GM21717 (cell line): Measurements from ENCODE around the gene CACNB4.

ENCODE experiments used
- ATAC-seq: cut with Tn5 transposase; IDR thresholded peaks from one replicate; pipeline ENCODE4 v1.9.1; 2021; ENCODE audit warnings: mild to moderate bottlenecking, moderate library complexity; ENCODE audit not compliant: unreplicated experiment

Gene CACNB4

GRCh38 chr2:152089238-152089637, 9.6 kb downstream of the CACNB4 start:
- no peak for ATAC-seq

DNA sequence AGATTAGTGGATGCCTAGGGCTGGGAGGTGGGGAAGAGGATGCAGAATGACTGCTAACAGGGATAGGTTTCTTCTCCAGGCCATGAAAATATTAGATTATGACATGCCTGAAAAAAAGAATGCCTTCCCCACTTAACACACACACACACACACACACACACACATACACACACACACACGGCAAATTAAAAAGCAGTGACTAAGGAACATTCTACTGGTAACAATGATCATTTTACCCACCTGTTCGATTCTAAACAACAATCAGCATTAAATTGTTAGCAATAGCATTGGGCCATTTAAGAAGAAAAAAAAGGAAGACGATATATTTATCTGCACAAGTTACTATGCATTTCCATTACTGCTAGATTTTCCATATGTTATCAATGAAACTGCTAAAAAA, 10.8 kb downstream of the CACNB4 start:
- ATAC-seq: no peak

DNA sequence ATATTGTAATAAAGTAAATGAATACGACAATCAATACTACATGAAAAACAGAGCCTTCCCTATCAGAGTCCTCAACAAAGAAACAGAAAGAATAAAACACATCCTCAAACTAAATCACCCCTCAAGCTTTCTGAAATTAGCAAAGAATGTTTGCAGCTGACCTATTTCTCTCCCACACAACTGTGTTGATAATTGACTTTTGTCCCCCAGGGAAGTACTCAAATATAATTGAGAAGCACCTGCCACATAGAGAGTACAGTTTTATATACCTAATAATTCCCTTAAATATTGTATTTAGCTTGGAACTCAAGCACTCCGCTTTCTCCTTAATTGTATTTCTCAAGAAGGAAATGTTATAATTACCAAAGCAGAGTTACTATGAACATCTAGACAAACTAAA, 12.6 kb downstream of the CACNB4 start:
- ATAC-seq: no peak

DNA sequence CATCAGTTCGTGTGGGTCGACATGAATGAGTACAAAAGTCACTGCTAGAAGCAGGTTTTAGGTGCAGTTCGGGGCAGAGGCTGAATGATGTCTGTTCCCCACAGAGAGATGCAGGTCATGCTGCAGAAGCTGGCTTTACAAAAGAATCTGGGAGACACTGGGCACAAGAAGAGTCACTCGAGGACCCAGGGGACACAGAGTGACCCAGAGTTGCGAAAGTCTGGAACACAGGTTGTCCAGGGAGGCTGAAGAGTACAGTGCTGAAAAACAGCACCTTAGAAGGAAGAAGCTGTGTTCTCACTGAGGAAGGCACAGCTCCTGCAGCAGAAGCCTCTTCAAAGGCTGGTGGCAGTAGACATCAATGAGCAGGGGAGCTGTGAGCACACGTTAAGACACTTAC, 14.8 kb downstream of the CACNB4 start:
- ATAC-seq: no peak

DNA sequence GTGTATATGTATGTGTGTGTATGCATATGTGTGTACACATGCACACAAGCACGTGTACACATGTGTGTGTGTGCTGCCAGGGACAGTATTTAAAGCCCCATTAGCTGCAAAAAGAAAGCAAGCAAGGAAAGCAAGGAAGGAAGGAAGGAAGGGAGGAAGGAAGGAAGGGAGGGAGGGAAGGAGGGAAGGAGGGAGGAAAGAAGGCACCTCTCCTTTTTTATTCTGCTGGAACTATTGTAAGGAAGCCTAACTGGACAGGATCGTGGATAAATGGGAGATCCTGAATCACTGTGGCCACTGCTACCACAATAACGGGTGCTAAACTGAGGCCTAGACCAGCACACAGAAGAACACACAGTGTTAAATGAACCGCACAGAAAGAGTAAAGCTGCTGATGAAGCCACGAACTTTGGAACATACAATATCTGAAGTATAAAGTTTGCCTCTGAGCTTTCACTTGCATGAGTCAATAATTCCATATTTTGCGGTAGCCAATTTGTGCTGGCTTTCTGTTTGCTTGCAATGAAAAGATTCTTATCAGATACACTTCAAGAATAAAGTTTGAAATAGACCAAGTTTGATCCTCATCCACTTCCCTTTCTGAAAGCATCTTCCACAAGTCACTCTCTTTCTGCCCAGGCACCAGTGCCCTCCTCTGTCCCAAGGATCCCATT, 15.5 kb downstream of the CACNB4 start:
- ATAC-seq: no peak

DNA sequence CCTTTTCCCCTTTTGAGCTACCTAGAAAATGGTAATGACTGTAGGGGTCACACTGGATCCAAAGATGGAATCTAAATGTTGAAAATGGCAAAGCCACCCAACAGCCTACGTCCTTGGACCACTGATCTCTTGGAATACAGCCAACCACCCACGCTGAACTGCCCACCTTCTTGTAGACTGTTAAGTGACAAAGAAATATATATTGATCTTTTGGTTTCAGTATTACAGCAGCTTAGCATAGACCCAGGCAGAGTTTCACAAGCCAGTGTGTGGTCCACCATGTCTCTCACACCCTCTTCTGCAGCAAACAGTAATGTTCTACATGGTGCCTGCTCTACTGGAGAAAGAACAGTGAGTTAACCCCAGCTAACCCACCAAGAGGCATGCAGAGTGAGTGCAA, 20.2 kb downstream of the CACNB4 start:
- peak; percentile 75 for ATAC-seq

DNA sequence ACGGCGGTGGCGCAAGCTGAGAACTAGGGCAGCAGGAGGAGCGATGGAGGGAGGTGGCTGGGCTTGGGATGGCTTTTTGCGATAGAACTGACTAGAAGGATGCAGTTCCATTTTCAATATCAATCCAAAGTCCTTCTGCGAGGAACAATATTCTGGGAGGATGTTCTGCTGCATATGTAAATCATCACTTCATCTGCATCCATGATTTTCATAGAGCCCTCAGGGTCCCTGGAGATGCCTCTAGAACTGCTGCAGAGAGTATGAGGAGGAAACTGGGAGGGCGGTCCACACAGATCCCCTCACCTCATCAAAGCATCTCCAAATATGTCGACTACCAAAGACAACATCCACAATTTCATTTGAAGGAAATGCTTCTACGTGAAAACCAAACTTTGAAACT, 20.8 kb downstream of the CACNB4 start:
- no peak for ATAC-seq

GRCh38 chr2:152075461-152076050, 23.3 kb downstream of the CACNB4 start:
- no peak for ATAC-seq

GRCh38 chr2:152072011-152072410, 26.8 kb downstream of the CACNB4 start:
- no peak for ATAC-seq

- no peak for ATAC-seq
Measured at GRCh38 chr2:152071518-152071917, 27.3 kb downstream of the CACNB4 start.

DNA sequence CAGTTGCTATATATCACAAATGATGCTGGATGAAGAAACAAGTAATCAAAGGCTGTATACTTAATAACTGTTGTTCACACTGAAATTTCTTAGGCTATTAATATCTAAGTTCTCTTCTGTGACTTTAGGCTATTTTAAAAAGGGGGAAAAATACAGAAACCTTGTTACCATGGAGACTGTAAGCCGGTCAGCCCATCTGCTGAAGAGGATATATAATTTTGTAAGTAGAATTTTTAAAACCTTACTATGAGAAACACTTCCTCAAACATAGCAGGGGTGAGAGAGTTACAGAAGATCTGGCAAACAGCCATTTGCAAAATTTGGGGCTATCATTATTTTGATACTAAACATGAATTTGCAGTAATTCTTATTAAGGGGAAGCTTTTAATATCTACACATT, 27.8 kb downstream of the CACNB4 start:
- peak; percentile 77 for ATAC-seq

- ATAC-seq: no peak
Measured at GRCh38 chr2:152068226-152068625, 30.6 kb downstream of the CACNB4 start.

GRCh38 chr2:152067823-152068222, 31.0 kb downstream of the CACNB4 start:
- ATAC-seq: no peak

GRCh38 chr2:152065945-152066344, 32.9 kb downstream of the CACNB4 start:
- no peak for ATAC-seq

- ATAC-seq: no peak
Measured at GRCh38 chr2:152064001-152064400, 34.8 kb downstream of the CACNB4 start.

- ATAC-seq: no peak
Measured at GRCh38 chr2:152063325-152063924, 35.4 kb downstream of the CACNB4 start.

- peak; percentile 76 for ATAC-seq
Measured at GRCh38 chr2:152062125-152063091, 36.4 kb downstream of the CACNB4 start.

GRCh38 chr2:152061383-152061782, 37.5 kb downstream of the CACNB4 start:
- no peak for ATAC-seq

- no peak for ATAC-seq
Measured at GRCh38 chr2:152058655-152059054, 40.2 kb downstream of the CACNB4 start.

DNA sequence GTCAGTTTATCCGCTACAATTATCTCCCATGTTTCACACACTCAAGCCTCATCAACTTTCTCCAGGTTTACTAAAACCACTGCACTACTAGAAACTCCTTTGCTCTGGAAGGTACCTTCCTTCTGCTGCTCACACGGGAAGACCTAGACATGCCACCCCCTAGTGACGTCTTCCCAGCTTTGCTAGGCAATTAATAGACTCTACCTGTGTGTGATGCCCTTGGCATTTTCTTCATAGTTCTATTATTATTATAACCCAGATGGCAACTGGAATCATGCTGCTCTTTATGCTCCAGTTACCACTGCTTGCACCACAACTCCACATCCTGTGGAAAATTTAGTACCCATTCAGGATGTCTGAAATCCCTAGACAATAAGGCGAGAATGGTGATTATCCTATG, 42.4 kb downstream of the CACNB4 start:
- no peak for ATAC-seq

DNA sequence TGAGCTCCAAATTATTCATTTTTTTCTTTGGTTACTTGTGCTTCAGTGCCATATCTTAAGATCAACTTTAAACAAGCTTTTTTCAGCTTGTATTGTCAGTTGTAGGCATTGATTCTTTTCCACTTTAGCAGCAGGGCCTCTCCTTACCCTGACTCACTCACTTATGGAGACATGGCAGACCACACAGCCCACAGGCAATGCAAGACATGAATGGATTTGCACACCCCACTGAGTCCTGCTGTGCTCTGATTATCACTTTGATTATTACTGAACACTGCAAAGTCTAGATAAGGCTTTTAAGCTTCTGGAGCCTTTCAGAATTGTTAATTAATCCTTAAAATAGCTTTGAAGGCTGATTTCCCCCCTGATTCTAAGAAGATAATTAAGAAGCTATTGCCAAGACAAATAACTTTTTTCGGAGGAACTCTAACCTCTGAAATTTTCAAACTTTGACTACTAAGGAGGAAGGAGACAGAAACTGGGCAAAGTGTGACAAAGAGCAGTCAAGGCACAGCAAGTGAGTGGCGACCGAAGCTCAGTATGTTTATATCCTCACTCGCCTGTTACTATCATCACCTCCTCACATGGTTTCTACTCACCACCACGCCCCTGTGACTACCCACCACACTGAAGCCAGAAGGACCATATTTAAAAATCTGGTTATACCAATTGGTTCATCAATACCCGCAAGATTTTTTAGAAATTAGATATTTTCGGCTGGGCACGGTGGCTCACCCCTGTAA, 43.3 kb downstream of the CACNB4 start:
- ATAC-seq: no peak
